SK-N-MC (cell line): ENCODE results near the gene MXD4.

ENCODE experiments used
- DNase-seq: peaks from one replicate; pipeline ENCODE4 v3.0.0-alpha.2; 2011; ENCODE audit warnings: low read depth, low spot score
- H3K27ac ChIP-seq: fragments of 200-600 bp; sonication (generic); 2 replicates; pipeline ENCODE4 v1.5.1; 2016; ENCODE audit warnings: mixed run types
- H3K36me3 ChIP-seq: fragments of 200-600 bp; sonication (generic); 2 replicates; pipeline ENCODE4 v1.6.1; 2017; ENCODE audit warnings: antibody characterized with exemption, low read length, mixed read lengths; ENCODE audit not compliant: insufficient read depth
- H3K4me3 ChIP-seq: fragments of 200-600 bp; sonication (generic); 2 replicates; pipeline ENCODE4 v1.5.1; 2016
- H3K9ac ChIP-seq: fragments of 200-600 bp; sonication (generic); 2 replicates; pipeline ENCODE4 v1.8.0; 2017; ENCODE audit warnings: mixed run types, mixed read lengths; ENCODE audit not compliant: insufficient read length
- H3K9me3 ChIP-seq: fragments of 200-600 bp; sonication (generic); 2 replicates; pipeline ENCODE4 v1.6.1; 2017; ENCODE audit warnings: low read depth, mild to moderate bottlenecking, antibody characterized with exemption, low read length, moderate library complexity, mixed read lengths
- EZH2 ChIP-seq: fragments of 200-600 bp; sonication (generic); IDR thresholded peaks from one replicate; pipeline ENCODE4 v1.6.1; 2017; ENCODE audit warnings: antibody characterized with exemption
- FOXP2 ChIP-seq: optimal IDR thresholded peaks from 2 replicates; pipeline ENCODE3; 2011; ENCODE audit warnings: mild to moderate bottlenecking, moderate library complexity; ENCODE audit not compliant: insufficient read depth; ENCODE audit errors: extremely low read length, control extremely low read depth
- POLR2AphosphoS5 ChIP-seq: IDR thresholded peaks from 2 replicates; pipeline ENCODE4 v1.6.1; 2012; ENCODE audit warnings: mild to moderate bottlenecking, low read depth, low read length, borderline replicate concordance

Gene MXD4

GRCh38 chr4:2250357-2251072 is 11.4 kb downstream of the MXD4 start:
- H3K27ac ChIP-seq: no peak overlapping the region
- TF ChIP-seq EZH2 (no peak), FOXP2 (no peak), POLR2AphosphoS5 (no peak)
- no peak overlapping the region for H3K4me3 ChIP-seq
- no peaks in the 10 kb centered on the region for H3K9me3 ChIP-seq
- no peaks in the 10 kb centered on the region for H3K36me3 ChIP-seq
- DNase-seq: no peak
- H3K9ac ChIP-seq: no peak overlapping the region

- no peak for TF ChIP-seq FOXP2
- H3K9ac ChIP-seq: no peak overlapping the region
- no peak overlapping the region for H3K4me3 ChIP-seq
- H3K27ac ChIP-seq: no peak overlapping the region
- no peak for DNase-seq
- no peaks in the 10 kb centered on the region for H3K9me3 ChIP-seq
- H3K36me3 ChIP-seq: no peaks in the 10 kb centered on the region
These were observed 12.2 kb downstream of the MXD4 start for GRCh38 chr4:2249526-2250356.

- H3K9ac ChIP-seq: no peak overlapping the region
- H3K27ac ChIP-seq: no peak overlapping the region
- H3K4me3 ChIP-seq: no peak overlapping the region
- TF ChIP-seq EZH2 (no peak), FOXP2 (no peak), POLR2AphosphoS5 (no peak)
- DNase-seq: no peak
- H3K36me3 ChIP-seq: no peaks in the 10 kb centered on the region
- no peaks in the 10 kb centered on the region for H3K9me3 ChIP-seq
These were observed 13.1 kb downstream of the MXD4 start for GRCh38 chr4:2248821-2249261.

GRCh38 chr4:2248044-2248780 is 13.7 kb downstream of the MXD4 start:
- Histone ChIP-seq H3K9ac (no peak overlapping the region), H3K36me3 (no peaks in the 10 kb centered on the region), H3K27ac (no peak overlapping the region), H3K9me3 (no peaks in the 10 kb centered on the region), H3K4me3 (no peak overlapping the region)
- TF ChIP-seq POLR2AphosphoS5 (no peak), EZH2 (no peak), FOXP2 (no peak)
- no peak for DNase-seq

- Histone ChIP-seq H3K9me3 (no peaks in the 10 kb centered on the region), H3K36me3 (no peaks in the 10 kb centered on the region), H3K9ac (no peak overlapping the region), H3K4me3 (no peak overlapping the region), H3K27ac (no peak overlapping the region)
- no peak for DNase-seq
- TF ChIP-seq FOXP2: no peak
- no peak for TF ChIP-seq EZH2
- no peak for TF ChIP-seq POLR2AphosphoS5
These were observed 14.5 kb downstream of the MXD4 start for GRCh38 chr4:2247128-2248043.

GRCh38 chr4:2246384-2247127 is 15.4 kb downstream of the MXD4 start:
- TF ChIP-seq EZH2 (no peak), POLR2AphosphoS5 (no peak), FOXP2 (no peak)
- Histone ChIP-seq H3K9me3 (no peaks in the 10 kb centered on the region), H3K9ac (no peak overlapping the region), H3K4me3 (no peak overlapping the region), H3K27ac (no peak overlapping the region), H3K36me3 (no peaks in the 10 kb centered on the region)
- no peak for DNase-seq

- Histone ChIP-seq H3K36me3 (no peaks in the 10 kb centered on the region), H3K9me3 (no peaks in the 10 kb centered on the region), H3K4me3 (no peak overlapping the region), H3K27ac (no peak overlapping the region), H3K9ac (no peak overlapping the region)
- DNase-seq: no peak
- TF ChIP-seq FOXP2: no peak
- no peak for TF ChIP-seq POLR2AphosphoS5
- no peak for TF ChIP-seq EZH2
These were observed 16.1 kb downstream of the MXD4 start for GRCh38 chr4:2245787-2246275.
